ENCODE results near the gene RPP30. TPM values are rescaled to one million over a fixed set of nuclear protein-coding genes. Genes with fewer than 3 reads are reported as not detected.

RPP30 gene
- total RNA-seq, 1 experiment from 2014 or later: 56.8 TPM

GRCh38 chr10:90858461-90858968 is 13.3 kb upstream of the RPP30 start:
- no TSS peak for BruUV-seq (replicated peaks)
- Histone ChIP-seq H4K20me1 (ENCODE audit: insufficient read depth) (no peaks in the 10 kb centered on the region), H3K79me2 (ENCODE audit: insufficient read depth, low read length) (peaks cover 38% of the 10 kb centered on the region), H3K27me3 (ENCODE audit: insufficient read depth, low read length) (no peaks in the 10 kb centered on the region), H3K4me1 (ENCODE audit: control insufficient read depth in 1 of 2, insufficient read depth in 2 of 2, low read length in 2 of 2) (peaks cover 20 to 42% of the 10 kb centered on the region in 2 experiments), H3K27ac (ENCODE audit: low read depth, low read length) (peak overlapping the region; percentile 95), H3K9ac (ENCODE audit: low read length) (peak overlapping the region; percentile 70), H3K4me2 (ENCODE audit: low read length) (peak overlapping the region; percentile 80), H2AFZ (ENCODE audit: low read depth, low read length, poor library complexity, severe bottlenecking) (peak overlapping the region; percentile 59), H3K9me2 (ENCODE audit: insufficient read depth) (no peaks in the 10 kb centered on the region), H3K9me3 (ENCODE audit: control insufficient read depth in 1 of 2, insufficient read depth in 1 of 2, low read depth in 1 of 2, low read length in 2 of 2) (no peaks in the 10 kb centered on the region), H3K4me3 (replicated peaks in 1 of 2; ENCODE audit: low read depth in 1 of 2, low read length in 2 of 2) (peak overlapping the region; percentile 68 to 76), H3K36me3 (ENCODE audit: control insufficient read depth in 1 of 2, insufficient read depth in 2 of 2, low read length in 2 of 2) (no peaks in the 10 kb centered on the region)
- no peak for ATAC-seq
- DNase-seq (ENCODE audit: low read depth, low spot score): no peak
- ChIA-PET RAD21 (ENCODE audit: low non-redundant PET in 1 of 2, low total read pairs in 2 of 2, uncharacterized antibody in 2 of 2, unreplicated experiment in 2 of 2) (no interaction called here), POLR2A (no interaction called here), CTCF (interaction anchor here (0.7 to 1.5 kb wide), 2 partner anchors 70 to 104 kb away, joined by 3 to 4 read pairs; no protein-coding TSS in a partner anchor)
- TF ChIP-seq JUND (IDR thresholded peaks at IDR 0.05) (no peak), SRF (IDR thresholded peaks at IDR 0.05; ENCODE audit: low read depth) (peak; percentile 36; the same call in 1 of the 2 replicates), POLR2AphosphoS5 (IDR thresholded peaks at IDR 0.05; ENCODE audit: low read depth, low read length) (peak; percentile 17; the same call in 1 of the 2 replicates)
- intact Hi-C loops (cut with micrococcal nuclease): loop anchor here (5.0 to 10.0 kb wide), 4 partner anchors 544 to 904 kb away; no protein-coding TSS in a partner anchor

GRCh38 chr10:90859321-90859751 is 12.4 kb upstream of the RPP30 start:
- peak; percentile 44 for ATAC-seq
- Histone ChIP-seq H3K4me1 (ENCODE audit: control insufficient read depth in 1 of 2, insufficient read depth in 2 of 2, low read length in 2 of 2) (peaks cover 20 to 42% of the 10 kb centered on the region in 2 experiments), H3K36me3 (ENCODE audit: control insufficient read depth in 1 of 2, insufficient read depth in 2 of 2, low read length in 2 of 2) (no peaks in the 10 kb centered on the region), H3K9me3 (ENCODE audit: control insufficient read depth in 1 of 2, insufficient read depth in 1 of 2, low read depth in 1 of 2, low read length in 2 of 2) (no peaks in the 10 kb centered on the region), H3K27ac (ENCODE audit: low read depth, low read length) (peak overlapping the region; percentile 95), H3K4me3 (replicated peaks in 1 of 2; ENCODE audit: low read depth in 1 of 2, low read length in 2 of 2) (peak overlapping the region; percentile 68 to 76; a peak in 3 of 4 replicates), H2AFZ (ENCODE audit: low read depth, low read length, poor library complexity, severe bottlenecking) (peak overlapping the region; percentile 52), H3K79me2 (ENCODE audit: insufficient read depth, low read length) (peaks cover 30% of the 10 kb centered on the region), H3K9me2 (ENCODE audit: insufficient read depth) (no peaks in the 10 kb centered on the region), H3K9ac (ENCODE audit: low read length) (peak overlapping the region; percentile 70), H3K27me3 (ENCODE audit: insufficient read depth, low read length) (no peaks in the 10 kb centered on the region), H3K4me2 (ENCODE audit: low read length) (peak overlapping the region; percentile 80), H4K20me1 (ENCODE audit: insufficient read depth) (no peaks in the 10 kb centered on the region)
- RAD21 ChIA-PET (ENCODE audit: low non-redundant PET in 1 of 2, low total read pairs in 2 of 2, uncharacterized antibody in 2 of 2, unreplicated experiment in 2 of 2): no interaction called here
- CTCF ChIA-PET: interaction anchor here (0.7 to 1.5 kb wide), 3 partner anchors 71 to 109 kb away, joined by 3 to 4 read pairs (median 3); no protein-coding TSS in a partner anchor
- POLR2A ChIA-PET: no interaction called here
- intact Hi-C loops (cut with micrococcal nuclease): loop anchor here (5.0 to 10.0 kb wide), 4 partner anchors 545 to 905 kb away; no protein-coding TSS in a partner anchor
- TF ChIP-seq JUND (IDR thresholded peaks at IDR 0.05) (peak; percentile 88), ZNF274 (IDR thresholded peaks at IDR 0.05; ENCODE audit: low read depth, low read length) (no peak), MAX (IDR thresholded peaks at IDR 0.05) (no peak), FOSL1 (IDR thresholded peaks at IDR 0.05; ENCODE audit: low read depth) (peak; percentile 88), ZBTB33 (IDR thresholded peaks at IDR 0.05; ENCODE audit: extremely low read depth, insufficient replicate concordance, low read length) (no peak), SP1 (IDR thresholded peaks at IDR 0.05; ENCODE audit: low read depth) (peak; percentile 72), YY1 (IDR thresholded peaks at IDR 0.05; ENCODE audit: extremely low read depth, insufficient replicate concordance, low read depth, low read length) (peak; percentile 18), POLR2A (IDR thresholded peaks at IDR 0.05; ENCODE audit: borderline replicate concordance, extremely low read depth, insufficient read depth, insufficient read length) (no peak), CTCF (IDR thresholded peaks at IDR 0.05 in 2 of 3, conservative IDR thresholded peaks at IDR 0.05 in 1 of 3; ENCODE audit: borderline replicate concordance in 1 of 3, insufficient read depth in 1 of 3, low read depth in 2 of 3, low read length in 2 of 3) (no peak), ATF3 (IDR thresholded peaks at IDR 0.05) (peak; percentile 78; the same call in 1 of the 2 replicates), RAD21 (IDR thresholded peaks at IDR 0.05; ENCODE audit: low read depth) (0 out of 2 replicates have a peak, but pooled peaks have one; percentile 12), CBX3 (IDR thresholded peaks at IDR 0.05; ENCODE audit: low read depth) (peak; percentile 72), SRF (IDR thresholded peaks at IDR 0.05; ENCODE audit: low read depth) (0 out of 2 replicates have a peak, but pooled peaks have one; percentile 31), CEBPB (IDR thresholded peaks at IDR 0.05; ENCODE audit: low read depth) (peak; percentile 93), EGR1 (IDR thresholded peaks at IDR 0.05; ENCODE audit: low read depth) (0 out of 2 replicates have a peak, but pooled peaks have one; percentile 26)
- BruUV-seq (replicated peaks): no TSS peak
- DNase-seq (ENCODE audit: low read depth, low spot score): peak; percentile 69

Measured in HCT116 (cell line).